ENCODE results near the gene CCIN.

- TF ChIP-seq CTCF (IDR thresholded peaks at IDR 0.05) (no peak), POLR2A (IDR thresholded peaks at IDR 0.05) (no peak), EP300 (IDR thresholded peaks at IDR 0.05; ENCODE audit: low read depth) (no peak)
Measured at GRCh38 chr9:36218411-36218901, 49.3 kb downstream of the CCIN start.

Data from transverse colon (tissue), 3 donors.